Measurements from ENCODE around the gene NOX3. TPM values are rescaled to one million over a fixed set of nuclear protein-coding genes. Genes with fewer than 3 reads are reported as not detected.

Gene NOX3
- polyA plus RNA-seq, 1 donor from 2014 or later: 0.11 TPM

- Histone ChIP-seq H3K4me2 (ENCODE audit: low read length) (no peak overlapping the region), H3K4me3 (ENCODE audit: low read length) (no peak overlapping the region), H3K36me3 (ENCODE audit: insufficient read depth, low read length) (no peaks in the 10 kb centered on the region), H3K9me3 (ENCODE audit: low read length) (no peaks in the 10 kb centered on the region), H4K20me1 (ENCODE audit: insufficient read depth) (no peaks in the 10 kb centered on the region), H3K79me2 (replicated peaks; ENCODE audit: insufficient read depth, low read length) (no peaks in the 10 kb centered on the region), H2AFZ (ENCODE audit: low read depth, low read length) (no peak overlapping the region), H3K27ac (ENCODE audit: low read length) (no peak overlapping the region), H3K9ac (ENCODE audit: low read length) (no peak overlapping the region), H3F3A (ENCODE audit: insufficient read depth, low read length, poor library complexity, severe bottlenecking) (no peaks in the 10 kb centered on the region), H3K9me2 (ENCODE audit: insufficient read depth, low read length) (no peaks in the 10 kb centered on the region), H3K27me3 (ENCODE audit: insufficient read depth, low read depth, low read length) (no peaks in the 10 kb centered on the region)
- no peak for TF ChIP-seq REST (IDR thresholded peaks at IDR 0.05; ENCODE audit: borderline replicate concordance)
- TF ChIP-seq EP300 (conservative IDR thresholded peaks at IDR 0.05; ENCODE audit: poor library complexity, severe bottlenecking): no peak
- TF ChIP-seq SMC3 (conservative IDR thresholded peaks at IDR 0.05; ENCODE audit: poor library complexity): no peak
- TF ChIP-seq CTCF (IDR thresholded peaks at IDR 0.05; ENCODE audit: poor library complexity, severe bottlenecking): no peak
- TF ChIP-seq TAF1 (IDR thresholded peaks at IDR 0.05; ENCODE audit: low read depth): no peak
- no peak for TF ChIP-seq EZH2 (IDR thresholded peaks at IDR 0.05; ENCODE audit: borderline replicate concordance, insufficient read depth, low read length, poor library complexity, severe bottlenecking)
- TF ChIP-seq POLR2AphosphoS5 (IDR thresholded peaks at IDR 0.05): no peak
- no peak for TF ChIP-seq RAD21 (conservative IDR thresholded peaks at IDR 0.05)
- TF ChIP-seq MXI1 (conservative IDR thresholded peaks at IDR 0.05; ENCODE audit: poor library complexity, severe bottlenecking): no peak
These were observed 29.2 kb downstream of the NOX3 start for GRCh38 chr6:155426408-155426945.

- Histone ChIP-seq H4K20me1 (ENCODE audit: insufficient read depth) (no peaks in the 10 kb centered on the region), H3K9me2 (ENCODE audit: insufficient read depth, low read length) (no peaks in the 10 kb centered on the region), H3K27ac (ENCODE audit: low read length) (no peak overlapping the region), H3K79me2 (replicated peaks; ENCODE audit: insufficient read depth, low read length) (no peaks in the 10 kb centered on the region), H3K9ac (ENCODE audit: low read length) (no peak overlapping the region), H3F3A (ENCODE audit: insufficient read depth, low read length, poor library complexity, severe bottlenecking) (no peaks in the 10 kb centered on the region), H2AFZ (ENCODE audit: low read depth, low read length) (no peak overlapping the region), H3K4me3 (ENCODE audit: low read length) (no peak overlapping the region), H3K27me3 (ENCODE audit: insufficient read depth, low read depth, low read length) (no peaks in the 10 kb centered on the region), H3K4me2 (ENCODE audit: low read length) (no peak overlapping the region), H3K36me3 (ENCODE audit: insufficient read depth, low read length) (no peaks in the 10 kb centered on the region), H3K9me3 (ENCODE audit: low read length) (no peaks in the 10 kb centered on the region)
- TF ChIP-seq MXI1 (conservative IDR thresholded peaks at IDR 0.05; ENCODE audit: poor library complexity, severe bottlenecking) (no peak), SMC3 (conservative IDR thresholded peaks at IDR 0.05; ENCODE audit: poor library complexity) (no peak), TAF1 (IDR thresholded peaks at IDR 0.05; ENCODE audit: low read depth) (no peak), REST (IDR thresholded peaks at IDR 0.05; ENCODE audit: borderline replicate concordance) (no peak), CTCF (IDR thresholded peaks at IDR 0.05; ENCODE audit: poor library complexity, severe bottlenecking) (no peak), EP300 (conservative IDR thresholded peaks at IDR 0.05; ENCODE audit: poor library complexity, severe bottlenecking) (no peak), RAD21 (conservative IDR thresholded peaks at IDR 0.05) (no peak), POLR2AphosphoS5 (IDR thresholded peaks at IDR 0.05) (no peak), EZH2 (IDR thresholded peaks at IDR 0.05; ENCODE audit: borderline replicate concordance, insufficient read depth, low read length, poor library complexity, severe bottlenecking) (no peak)
These were observed 31.5 kb downstream of the NOX3 start for GRCh38 chr6:155424181-155424580.

All from neural cell (in vitro differentiated cells).